Neural progenitor cell (in vitro differentiated cells): ENCODE data around the gene PWP2.

Source experiments
- EZH2 ChIP-seq: fragments of 200-600 bp; sonication (generic); IDR thresholded peaks from 2 replicates; pipeline ENCODE4 v1.6.1; 2017; ENCODE audit warnings: antibody characterized with exemption, mild to moderate bottlenecking, moderate library complexity
- EZH2phosphoT487 ChIP-seq: fragments of 200-600 bp; sonication (generic); IDR thresholded peaks from 2 replicates; pipeline ENCODE4 v1.6.1; 2017; ENCODE audit warnings: antibody characterized with exemption
- TF ChIP-seq, protein P1 (sequence below): fragments of 200-600 bp; sonication (generic); IDR thresholded peaks from 2 replicates; pipeline ENCODE4 v1.5.1; 2017; ENCODE audit warnings: antibody characterized with exemption, mild to moderate bottlenecking

- TF ChIP-seq, protein P1, sequence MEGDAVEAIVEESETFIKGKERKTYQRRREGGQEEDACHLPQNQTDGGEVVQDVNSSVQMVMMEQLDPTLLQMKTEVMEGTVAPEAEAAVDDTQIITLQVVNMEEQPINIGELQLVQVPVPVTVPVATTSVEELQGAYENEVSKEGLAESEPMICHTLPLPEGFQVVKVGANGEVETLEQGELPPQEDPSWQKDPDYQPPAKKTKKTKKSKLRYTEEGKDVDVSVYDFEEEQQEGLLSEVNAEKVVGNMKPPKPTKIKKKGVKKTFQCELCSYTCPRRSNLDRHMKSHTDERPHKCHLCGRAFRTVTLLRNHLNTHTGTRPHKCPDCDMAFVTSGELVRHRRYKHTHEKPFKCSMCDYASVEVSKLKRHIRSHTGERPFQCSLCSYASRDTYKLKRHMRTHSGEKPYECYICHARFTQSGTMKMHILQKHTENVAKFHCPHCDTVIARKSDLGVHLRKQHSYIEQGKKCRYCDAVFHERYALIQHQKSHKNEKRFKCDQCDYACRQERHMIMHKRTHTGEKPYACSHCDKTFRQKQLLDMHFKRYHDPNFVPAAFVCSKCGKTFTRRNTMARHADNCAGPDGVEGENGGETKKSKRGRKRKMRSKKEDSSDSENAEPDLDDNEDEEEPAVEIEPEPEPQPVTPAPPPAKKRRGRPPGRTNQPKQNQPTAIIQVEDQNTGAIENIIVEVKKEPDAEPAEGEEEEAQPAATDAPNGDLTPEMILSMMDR = no peak
- no peak for TF ChIP-seq EZH2phosphoT487
- no peak for TF ChIP-seq EZH2
Measured at GRCh38 chr21:44079446-44079845, 27.8 kb upstream of the PWP2 start.
